GM12865 (cell line): ENCODE data around the gene DSG4.

Source experiments
- DNase-seq: peaks from one replicate; pipeline ENCODE4 v3.0.0; 2010; ENCODE audit warnings: low read depth
- H3K4me3 ChIP-seq: 2 replicates; pipeline ENCODE4 v1.5.1; 2011; ENCODE audit warnings: mild to moderate bottlenecking, low read depth, low read length, control low read depth
- TF ChIP-seq, protein P1 (sequence below): IDR thresholded peaks from 2 replicates; pipeline ENCODE4 v1.5.1; 2011; ENCODE audit warnings: low read length, control low read depth, low read depth, inconsistent platforms; ENCODE audit not compliant: insufficient read depth; ENCODE audit errors: missing control alignments

DSG4 gene

DNA sequence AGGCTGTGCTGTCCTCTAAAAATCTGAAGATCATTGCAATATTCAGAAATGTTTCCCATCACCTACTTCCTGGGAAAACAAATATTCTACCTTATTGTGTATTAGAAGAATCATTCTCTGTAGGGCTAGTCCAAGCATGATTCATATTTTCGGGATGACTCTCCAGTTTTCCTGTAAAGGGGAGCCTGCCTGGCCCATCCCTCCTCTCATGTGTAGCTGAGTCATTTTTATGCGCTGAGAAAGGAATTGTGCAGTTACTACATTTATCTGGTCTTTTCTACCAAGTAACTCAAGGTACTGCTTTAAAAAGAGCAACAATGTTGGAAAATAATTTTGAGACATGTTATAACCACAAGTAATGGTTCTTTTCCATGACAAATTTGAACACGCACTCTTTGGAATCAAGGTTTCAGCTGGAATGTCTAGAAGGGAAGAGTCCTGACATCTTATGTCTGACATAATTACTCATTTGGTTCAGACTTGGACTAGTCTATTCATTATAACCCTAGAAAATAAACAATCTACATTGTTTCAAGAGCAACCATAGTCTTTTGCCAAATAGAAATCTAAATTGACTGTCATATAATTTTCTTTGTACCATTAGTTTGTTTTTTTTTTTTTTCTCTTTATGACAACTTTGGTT is 77.6 kb downstream of the DSG4 start:
- TF ChIP-seq, protein P1, sequence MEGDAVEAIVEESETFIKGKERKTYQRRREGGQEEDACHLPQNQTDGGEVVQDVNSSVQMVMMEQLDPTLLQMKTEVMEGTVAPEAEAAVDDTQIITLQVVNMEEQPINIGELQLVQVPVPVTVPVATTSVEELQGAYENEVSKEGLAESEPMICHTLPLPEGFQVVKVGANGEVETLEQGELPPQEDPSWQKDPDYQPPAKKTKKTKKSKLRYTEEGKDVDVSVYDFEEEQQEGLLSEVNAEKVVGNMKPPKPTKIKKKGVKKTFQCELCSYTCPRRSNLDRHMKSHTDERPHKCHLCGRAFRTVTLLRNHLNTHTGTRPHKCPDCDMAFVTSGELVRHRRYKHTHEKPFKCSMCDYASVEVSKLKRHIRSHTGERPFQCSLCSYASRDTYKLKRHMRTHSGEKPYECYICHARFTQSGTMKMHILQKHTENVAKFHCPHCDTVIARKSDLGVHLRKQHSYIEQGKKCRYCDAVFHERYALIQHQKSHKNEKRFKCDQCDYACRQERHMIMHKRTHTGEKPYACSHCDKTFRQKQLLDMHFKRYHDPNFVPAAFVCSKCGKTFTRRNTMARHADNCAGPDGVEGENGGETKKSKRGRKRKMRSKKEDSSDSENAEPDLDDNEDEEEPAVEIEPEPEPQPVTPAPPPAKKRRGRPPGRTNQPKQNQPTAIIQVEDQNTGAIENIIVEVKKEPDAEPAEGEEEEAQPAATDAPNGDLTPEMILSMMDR, result no peak
- DNase-seq, result no peak

More for the DNA sequence above, 77.6 kb downstream of the DSG4 start:
- no peak overlapping the region for H3K4me3 ChIP-seq
